GM12878 (cell line): ENCODE measurements around the gene NOD2. TPM values are rescaled to one million over a fixed set of nuclear protein-coding genes. Genes with fewer than 3 reads are reported as not detected.

Source experiments
- ATAC-seq: fragments of 200-7000 bp; cut with Tn5 transposase; 3 replicates; pipeline ENCODE4 v1.9.1; 2020; ENCODE audit warnings: mild to moderate bottlenecking, moderate library complexity
- BruUV-seq: library from RNA; stranded (reverse); fragments of 400-500 nt; replicated peaks from 2 replicates; lab custom pipeline; 2021; lab: Mats Ljungman, UMichigan
- CTCF ChIA-PET: fragments of 300-600 bp; sonication (Branson Sonifier 250); formaldehyde crosslinking; extraction: SDS; loops from one replicate; lab custom pipeline; 2021; ENCODE audit warnings: inconsistent platforms; lab: Yijun Ruan, JAX
- POLR2A ChIA-PET: fragments of 350-600 bp; formaldehyde crosslinking; extraction: SDS; loops from one replicate; lab custom pipeline; 2021; ENCODE audit warnings: inconsistent platforms; lab: Charles Lee
- RAD21 ChIA-PET: fragments of 300-600 bp; sonication (Branson Sonifier 250); formaldehyde crosslinking; loops from one replicate; lab custom pipeline; 2023; ENCODE audit warnings: antibody characterized with exemption; ENCODE audit not compliant: unreplicated experiment; lab: Charles Lee
- SMC1A ChIA-PET: fragments of 300-600 bp; sonication (Branson Sonifier 250); formaldehyde crosslinking; loops from one replicate; lab custom pipeline; 2023; ENCODE audit not compliant: unreplicated experiment, uncharacterized antibody; lab: Charles Lee
- DNase-seq: peaks from one replicate; pipeline ENCODE4 v3.0.0-alpha.2; 2011; ENCODE audit warnings: low read depth, low spot score
- FAIRE-seq: peaks from 3 replicates; lab custom pipeline; 2011; peaks lifted over from hg19 to GRCh38; lab: Jason Lieb, UNC
- H2AFZ ChIP-seq: 2 replicates; pipeline ENCODE4 v1.6.0; 2011; ENCODE audit warnings: low read depth, low read length, control low read depth; ENCODE audit not compliant: control insufficient read depth
- H3K27ac ChIP-seq: 2 replicates; pipeline ENCODE4 v1.5.1; 2011; ENCODE audit warnings: control low read depth; ENCODE audit not compliant: control insufficient read depth, insufficient read depth
- H3K27me3 ChIP-seq, 2 experiments: replicated peaks in 1 of 2; 2 replicates each; pipeline versions ENCODE4 v1.6.0 to v1.6.1; 2011; ENCODE audit warnings: low read length in 1 of 2; ENCODE audit not compliant: control insufficient read depth in 2 of 2, insufficient read depth in 2 of 2
- H3K36me3 ChIP-seq, 2 experiments: 2 replicates each; pipeline ENCODE4 v1.5.1; 2011; ENCODE audit warnings: low read length in 1 of 2; ENCODE audit not compliant: control insufficient read depth in 2 of 2, insufficient read depth in 2 of 2
- H3K4me1 ChIP-seq: 2 replicates; pipeline ENCODE4 v1.6.1; 2011; ENCODE audit warnings: mild to moderate bottlenecking, low read length, moderate library complexity, mixed read lengths; ENCODE audit not compliant: control insufficient read depth, insufficient read depth
- H3K4me2 ChIP-seq: 2 replicates; pipeline ENCODE4 v1.6.0; 2011; ENCODE audit warnings: control low read depth; ENCODE audit not compliant: control insufficient read depth, insufficient read depth
- H3K4me3 ChIP-seq: fragments of 200-600 bp; sonication (generic); 2 replicates; pipeline ENCODE4 v1.5.1; 2016
- H3K79me2 ChIP-seq: 2 replicates; pipeline ENCODE4 v1.6.0; 2011; ENCODE audit warnings: low read length; ENCODE audit not compliant: control insufficient read depth, insufficient read depth
- H3K9ac ChIP-seq: 2 replicates; pipeline ENCODE4 v1.8.0; 2011; ENCODE audit warnings: low read length, control low read depth, mixed read lengths; ENCODE audit not compliant: control insufficient read depth, insufficient read depth
- H3K9me3 ChIP-seq: replicated peaks from 3 replicates; pipeline ENCODE4 v1.5.1; 2011; ENCODE audit warnings: mild to moderate bottlenecking, low read length; ENCODE audit not compliant: control insufficient read depth, insufficient read depth
- H4K20me1 ChIP-seq: 2 replicates; pipeline ENCODE4 v1.6.0; 2011; ENCODE audit not compliant: control insufficient read depth, insufficient read depth
- CBX3 ChIP-seq: fragments of 200-600 bp; sonication (generic); IDR thresholded peaks from 2 replicates; pipeline ENCODE4 v1.6.1; 2016; ENCODE audit warnings: low read depth, borderline replicate concordance
- EP300 ChIP-seq, 2 experiments: fragments of 150-350 bp in 1 of 2; IDR thresholded peaks; 2 replicates each; pipeline ENCODE4 v1.6.1; 2011 to 2012; ENCODE audit warnings: low read depth in 2 of 2, low read length in 2 of 2, borderline replicate concordance in 1 of 2, improper control_type of control experiment in 1 of 2, inconsistent platforms in 1 of 2; ENCODE audit not compliant: control insufficient read depth in 1 of 2
- HDGF ChIP-seq: fragments of 450-650 bp; IDR thresholded peaks from 2 replicates; pipeline ENCODE4 v1.6.1; 2016; ENCODE audit warnings: antibody characterized with exemption
- HSF1 ChIP-seq: fragments of 150-350 bp; IDR thresholded peaks from 2 replicates; pipeline ENCODE4 v1.6.1; 2014; ENCODE audit warnings: mild to moderate bottlenecking, low read depth, low read length
- KLF5 ChIP-seq: fragments of 450-650 bp; IDR thresholded peaks from 2 replicates; pipeline ENCODE4 v1.6.1; 2014; ENCODE audit warnings: mild to moderate bottlenecking; ENCODE audit not compliant: partially characterized antibody
- MYB ChIP-seq: fragments of 150-350 bp; IDR thresholded peaks from 2 replicates; pipeline ENCODE4 v1.6.1; 2014; ENCODE audit warnings: mild to moderate bottlenecking, low read depth, low read length, borderline replicate concordance
- MYC ChIP-seq: IDR thresholded peaks from 2 replicates; pipeline ENCODE4 v1.6.1; 2011; ENCODE audit warnings: mild to moderate bottlenecking, low read length, moderate library complexity, inconsistent platforms; ENCODE audit not compliant: insufficient read depth, insufficient replicate concordance, insufficient read length, severe bottlenecking
- POLR2AphosphoS5 ChIP-seq: IDR thresholded peaks from 2 replicates; pipeline ENCODE4 v1.6.1; 2011; ENCODE audit warnings: mild to moderate bottlenecking, low read length, inconsistent platforms
- RAD21 ChIP-seq: IDR thresholded peaks from 2 replicates; pipeline ENCODE4 v1.6.1; 2011; ENCODE audit warnings: mild to moderate bottlenecking, low read depth, low read length, moderate library complexity; ENCODE audit not compliant: insufficient read depth
- REST ChIP-seq: IDR thresholded peaks from 2 replicates; pipeline ENCODE4 v1.6.1; 2012; ENCODE audit warnings: mild to moderate bottlenecking, low read depth, low read length
- RFX5 ChIP-seq: IDR thresholded peaks from 2 replicates; pipeline ENCODE4 v1.6.1; 2011; ENCODE audit warnings: low read depth, low read length, improper control_type of control experiment
- TBL1XR1 ChIP-seq: IDR thresholded peaks from 2 replicates; pipeline ENCODE4 v1.6.1; 2012; ENCODE audit warnings: low read depth, low read length, improper control_type of control experiment
- WGBS: methylation state at CpG from one replicate; pipeline ENCODE4 v1.1.6; 2016; ENCODE audit warnings: low lambda C conversion rate; ENCODE audit not compliant: insufficient replicate concordance, insufficient coverage; ENCODE audit errors: missing lambda C conversion rate; 5-methylcytosine and 5-hydroxymethylcytosine counted together
- in situ Hi-C: fragments of 300-500 bp; cut with MboI; formaldehyde crosslinking; loops from 9 replicates; pipeline ENCODE4 v1.14.3; 2018; ENCODE audit warnings: mixed read lengths
- intact Hi-C: fragments of 100-400 bp; cut with micrococcal nuclease; formaldehyde crosslinking; loops from one replicate; pipeline ENCODE4 v1.14.2; 2022; ENCODE audit not compliant: unreplicated experiment
- polyA plus RNA-seq, 11 experiments: library from polyadenylated mRNA; depleted of rRNA in 4 of 11; unstranded in 6 of 11; stranded (reverse) in 5 of 11; fragments of >200 nt; fragmentation: Nextera tagmentation in 4 of 11; fragmentation: Illumina TruSeq in 1 of 11; extraction: Ambion mirVana in 4 of 11; extraction: Trizol in 1 of 11; gene quantifications; 1 replicate in 1 of 11; 2 replicates in 10 of 11; pipeline versions ENCODE4 v1.2.1 to v1.2.3, GENCODE V29; 2011 to 2016; ENCODE audit warnings: inconsistent platforms in 2 of 11, missing spikeins in 2 of 11, low read depth in 1 of 11
- total RNA-seq, 4 experiments: library from RNA; depleted of rRNA in 3 of 4; stranded (reverse); fragments of >200 nt in 3 of 4; fragmentation: Illumina TruSeq in 1 of 4; extraction: Trizol in 1 of 4; gene quantifications; 2 replicates each; pipeline versions ENCODE4 v1.2.1 to v1.2.3, GENCODE V29; 2013 to 2021
- TF ChIP-seq, protein P1 (sequence below): IDR thresholded peaks from 2 replicates; pipeline ENCODE4 v1.6.1; 2012; ENCODE audit warnings: low read depth, low read length, improper control_type of control experiment
- TF ChIP-seq, protein P2 (sequence below): IDR thresholded peaks from 2 replicates; pipeline ENCODE4 v1.6.1; 2011; ENCODE audit warnings: borderline replicate concordance, low read depth, mild to moderate bottlenecking, moderate library complexity, mixed read lengths, low read length; ENCODE audit not compliant: insufficient read depth; ENCODE audit errors: extremely low read length

NOD2 gene
- total and polyA plus RNA-seq, 10 of the 15 experiments (the other 5 are each of a cell fraction or from before 2014, with no cell fraction given): 1.0 to 18.6 (median 6.7) TPM

- ChIA-PET POLR2A (no interaction called here), SMC1A (interaction anchor here (0.7 kb wide), 1 partner anchor 152 kb away, joined by 3 read pairs; no protein-coding TSS in a partner anchor), CTCF (interaction anchor here (0.8 to 3.5 kb wide), 4 partner anchors 11 to 298 kb away, joined by 3 to 18 read pairs (median 5); no protein-coding TSS in a partner anchor), RAD21 (no interaction called here)
- H3K27ac ChIP-seq: no peak overlapping the region
- 56% methylated on average over 14 of the region's 14 CpGs for WGBS
- no peaks in the 10 kb centered on the region for H3K36me3 ChIP-seq
- in situ Hi-C loops (no loop called here), intact Hi-C loops (no loop called here)
- ATAC-seq: no peak
- H3K4me3 ChIP-seq: no peak overlapping the region
- no peak for FAIRE-seq
- H3K9me3 ChIP-seq: no peaks in the 10 kb centered on the region; the same call in 2 of the 3 replicates
- no peak overlapping the region for H2AFZ ChIP-seq
- no peaks in the 10 kb centered on the region for H3K4me1 ChIP-seq
- no peak for DNase-seq
- no peaks in the 10 kb centered on the region; a peak in 2 of 4 replicates for H3K27me3 ChIP-seq
- no peaks in the 10 kb centered on the region for H3K79me2 ChIP-seq
- no peaks in the 10 kb centered on the region for H4K20me1 ChIP-seq
- H3K9ac ChIP-seq: no peak overlapping the region
- no peak overlapping the region for H3K4me2 ChIP-seq
- TF ChIP-seq TBL1XR1 (no peak), KLF5 (no peak), HDGF (no peak), REST (no peak), RFX5 (no peak), MYB (no peak), MYC (no peak), RAD21 (no peak), POLR2AphosphoS5 (no peak), CBX3 (no peak), EP300 (IDR thresholded peaks at IDR 0.05; ENCODE audit: borderline replicate concordance in 1 of 2, control insufficient read depth in 1 of 2, low read depth in 2 of 2, low read length in 2 of 2) (no peak), HSF1 (no peak)
- TF ChIP-seq, protein P1, sequence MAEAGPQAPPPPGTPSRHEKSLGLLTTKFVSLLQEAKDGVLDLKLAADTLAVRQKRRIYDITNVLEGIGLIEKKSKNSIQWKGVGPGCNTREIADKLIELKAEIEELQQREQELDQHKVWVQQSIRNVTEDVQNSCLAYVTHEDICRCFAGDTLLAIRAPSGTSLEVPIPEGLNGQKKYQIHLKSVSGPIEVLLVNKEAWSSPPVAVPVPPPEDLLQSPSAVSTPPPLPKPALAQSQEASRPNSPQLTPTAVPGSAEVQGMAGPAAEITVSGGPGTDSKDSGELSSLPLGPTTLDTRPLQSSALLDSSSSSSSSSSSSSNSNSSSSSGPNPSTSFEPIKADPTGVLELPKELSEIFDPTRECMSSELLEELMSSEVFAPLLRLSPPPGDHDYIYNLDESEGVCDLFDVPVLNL: no peak
- TF ChIP-seq, protein P2, sequence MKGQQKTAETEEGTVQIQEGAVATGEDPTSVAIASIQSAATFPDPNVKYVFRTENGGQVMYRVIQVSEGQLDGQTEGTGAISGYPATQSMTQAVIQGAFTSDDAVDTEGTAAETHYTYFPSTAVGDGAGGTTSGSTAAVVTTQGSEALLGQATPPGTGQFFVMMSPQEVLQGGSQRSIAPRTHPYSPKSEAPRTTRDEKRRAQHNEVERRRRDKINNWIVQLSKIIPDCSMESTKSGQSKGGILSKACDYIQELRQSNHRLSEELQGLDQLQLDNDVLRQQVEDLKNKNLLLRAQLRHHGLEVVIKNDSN: no peak
- no TSS peak for BruUV-seq
Observed at GRCh38 chr16:50652836-50653425, 40.5 kb upstream of the NOD2 start.
